Ascending aorta (tissue), 2 donors: ENCODE results near the gene FAM78B. TPM values are rescaled to one million over a fixed set of nuclear protein-coding genes. Genes with fewer than 3 reads are reported as not detected.

Experiments
- DNase-seq, 2 donors: peaks; one replicate each; pipeline ENCODE4 v3.0.0-alpha.2; 2019; ENCODE audit warnings: low spot score in 2 of 2
- H3K27ac ChIP-seq, 2 donors: fragments of 200-600 bp; sonication (generic); one replicate each; pipeline ENCODE4 v1.5.1; 2016 to 2017; ENCODE audit warnings: mild to moderate bottlenecking in 1 of 2
- H3K27me3 ChIP-seq: fragments of 200-600 bp; sonication (generic); one replicate; pipeline ENCODE4 v1.5.1; 2017
- H3K36me3 ChIP-seq, 2 donors: fragments of 200-600 bp; sonication (generic); one replicate each; pipeline ENCODE4 v1.5.1; 2016
- H3K4me1 ChIP-seq, 2 donors: fragments of 200-600 bp; sonication (generic); one replicate each; pipeline ENCODE4 v1.5.1; 2016 to 2017; ENCODE audit warnings: mild to moderate bottlenecking in 1 of 2
- H3K4me3 ChIP-seq, 2 donors: fragments of 200-600 bp; sonication (generic); one replicate each; pipeline ENCODE4 v1.5.1; 2016 to 2017; ENCODE audit warnings: mild to moderate bottlenecking in 1 of 2
- H3K9me3 ChIP-seq, 2 donors: fragments of 200-600 bp; sonication (generic); one replicate each; pipeline ENCODE4 v1.5.1; 2016
- intact Hi-C: fragments of 100-400 bp; cut with DNase I; formaldehyde crosslinking; loops from one replicate; pipeline ENCODE4 v1.15.1; 2023
- total RNA-seq: library from RNA; depleted of rRNA; stranded (reverse); fragments of >200 nt; gene quantifications from one replicate; pipeline ENCODE4 v1.1.0, GENCODE V29; 2016
- TF ChIP-seq, protein P1 (sequence below), 3 experiments: fragments of 200-600 bp in 2 of 3; fragments of 450-650 bp in 1 of 3; sonication (generic) in 2 of 3; IDR thresholded peaks; one replicate each; pipeline ENCODE4 v1.5.1; 2016 to 2019; ENCODE audit warnings: antibody characterized with exemption in 3 of 3, mild to moderate bottlenecking in 1 of 3, moderate library complexity in 1 of 3

The FAM78B gene
- total RNA-seq, 1 donor from 2014 or later: not detected

DNA sequence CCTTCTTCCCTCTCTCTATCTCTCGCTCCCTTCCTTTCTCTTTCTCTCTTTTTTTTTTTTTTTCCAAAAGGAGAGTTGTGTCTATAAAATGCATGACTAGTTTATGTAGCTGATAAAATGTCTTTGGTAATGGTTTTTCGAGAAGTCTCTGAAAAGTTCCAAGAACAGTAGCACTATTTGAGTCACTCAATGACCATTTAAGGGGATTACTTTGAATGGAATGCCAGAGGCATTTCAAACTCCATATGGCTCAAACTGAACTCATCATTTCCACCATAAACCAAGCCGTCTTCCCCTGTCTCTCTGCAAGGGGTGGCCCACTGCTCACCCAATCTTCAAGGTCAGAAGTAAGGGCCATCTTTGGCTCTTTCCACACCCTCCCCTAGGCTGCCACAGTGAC is 93.3 kb downstream of the FAM78B start:
- Histone ChIP-seq H3K9me3 (no peaks in the 10 kb centered on the region), H3K4me1 (no peaks in the 10 kb centered on the region), H3K36me3 (no peaks in the 10 kb centered on the region), H3K27ac (no peak overlapping the region), H3K4me3 (no peak overlapping the region), H3K27me3 (no peaks in the 10 kb centered on the region)
- TF ChIP-seq, protein P1, sequence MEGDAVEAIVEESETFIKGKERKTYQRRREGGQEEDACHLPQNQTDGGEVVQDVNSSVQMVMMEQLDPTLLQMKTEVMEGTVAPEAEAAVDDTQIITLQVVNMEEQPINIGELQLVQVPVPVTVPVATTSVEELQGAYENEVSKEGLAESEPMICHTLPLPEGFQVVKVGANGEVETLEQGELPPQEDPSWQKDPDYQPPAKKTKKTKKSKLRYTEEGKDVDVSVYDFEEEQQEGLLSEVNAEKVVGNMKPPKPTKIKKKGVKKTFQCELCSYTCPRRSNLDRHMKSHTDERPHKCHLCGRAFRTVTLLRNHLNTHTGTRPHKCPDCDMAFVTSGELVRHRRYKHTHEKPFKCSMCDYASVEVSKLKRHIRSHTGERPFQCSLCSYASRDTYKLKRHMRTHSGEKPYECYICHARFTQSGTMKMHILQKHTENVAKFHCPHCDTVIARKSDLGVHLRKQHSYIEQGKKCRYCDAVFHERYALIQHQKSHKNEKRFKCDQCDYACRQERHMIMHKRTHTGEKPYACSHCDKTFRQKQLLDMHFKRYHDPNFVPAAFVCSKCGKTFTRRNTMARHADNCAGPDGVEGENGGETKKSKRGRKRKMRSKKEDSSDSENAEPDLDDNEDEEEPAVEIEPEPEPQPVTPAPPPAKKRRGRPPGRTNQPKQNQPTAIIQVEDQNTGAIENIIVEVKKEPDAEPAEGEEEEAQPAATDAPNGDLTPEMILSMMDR (IDR thresholded peaks at IDR 0.05): no peak
- DNase-seq: no peak
- intact Hi-C loops: no loop called here

DNA sequence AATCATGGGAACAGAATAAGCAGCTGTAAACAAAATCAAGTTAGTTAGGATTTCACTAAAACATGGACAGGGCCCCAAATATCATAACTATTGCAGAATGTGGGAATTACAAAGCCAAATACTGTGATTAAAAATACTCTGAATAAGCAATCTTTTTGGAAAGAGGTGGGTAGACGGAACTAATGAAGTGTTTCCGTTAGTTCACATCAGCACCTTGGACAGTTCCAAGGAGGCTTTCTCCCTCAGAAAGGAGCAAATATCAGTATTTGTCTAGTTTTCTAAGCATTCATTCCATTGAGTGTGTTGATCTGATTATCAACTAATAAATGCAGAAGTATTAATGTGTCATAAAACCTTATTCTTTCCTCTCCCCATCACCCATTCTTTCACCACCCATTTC is 97.4 kb downstream of the FAM78B start:
- H3K36me3 ChIP-seq: no peaks in the 10 kb centered on the region
- DNase-seq: no peak
- no peak overlapping the region for H3K4me3 ChIP-seq
- TF ChIP-seq, protein P1 (IDR thresholded peaks at IDR 0.05): no peak
- intact Hi-C loops: no loop called here
- H3K27ac ChIP-seq: no peak overlapping the region
- no peaks in the 10 kb centered on the region for H3K27me3 ChIP-seq
- no peaks in the 10 kb centered on the region for H3K9me3 ChIP-seq
- H3K4me1 ChIP-seq: no peaks in the 10 kb centered on the region

DNA sequence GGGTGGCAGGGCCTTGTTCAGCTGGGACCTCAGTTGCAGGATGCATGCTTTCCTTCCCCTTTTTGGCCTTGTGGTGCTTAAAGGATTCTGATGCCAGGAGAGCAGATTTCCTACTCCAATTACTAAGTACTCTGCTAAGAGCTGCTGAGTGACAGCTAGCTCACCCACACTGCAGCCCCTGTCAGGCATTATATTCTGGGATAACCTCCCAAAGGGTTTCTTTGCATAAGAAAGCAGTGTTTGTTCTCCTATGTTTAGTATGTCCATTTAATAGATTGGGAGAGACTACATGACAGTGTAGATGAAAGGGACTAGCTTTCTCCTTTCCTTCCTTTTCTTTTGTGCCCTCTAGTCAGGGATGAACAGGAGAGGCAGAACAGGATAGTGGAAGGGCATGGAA is 100.7 kb downstream of the FAM78B start:
- TF ChIP-seq, protein P1 (IDR thresholded peaks at IDR 0.05): no peak
- Histone ChIP-seq H3K9me3 (no peaks in the 10 kb centered on the region), H3K27me3 (no peaks in the 10 kb centered on the region), H3K27ac (no peak overlapping the region), H3K36me3 (no peaks in the 10 kb centered on the region), H3K4me1 (peaks cover 3 to 7% of the 10 kb centered on the region in 2 donors), H3K4me3 (no peak overlapping the region)
- intact Hi-C loops: no loop called here
- no peak for DNase-seq

DNA sequence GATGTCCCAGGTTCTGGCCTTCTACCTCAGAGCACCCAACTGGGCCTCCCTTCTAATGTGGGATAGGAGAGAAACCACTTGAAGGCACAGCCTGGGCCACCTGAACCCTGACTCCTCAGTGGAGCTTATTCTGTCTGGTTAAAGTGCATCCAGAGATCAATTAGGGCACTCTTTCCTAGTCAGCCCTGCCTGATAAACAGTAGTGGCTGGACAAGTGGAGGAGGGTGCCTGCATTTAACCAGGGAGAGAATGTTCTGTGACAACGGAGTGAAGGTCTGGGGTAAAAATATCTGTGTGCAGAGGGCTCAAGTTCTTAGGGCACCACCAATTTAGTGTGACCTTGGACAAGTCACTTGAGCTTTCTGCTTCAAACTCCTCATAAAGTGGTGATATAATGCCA is 101.8 kb downstream of the FAM78B start:
- H3K27ac ChIP-seq: peak overlapping the region in 1 of 2 donors; percentile 42
- TF ChIP-seq, protein P1 (IDR thresholded peaks at IDR 0.05): no peak

DNA sequence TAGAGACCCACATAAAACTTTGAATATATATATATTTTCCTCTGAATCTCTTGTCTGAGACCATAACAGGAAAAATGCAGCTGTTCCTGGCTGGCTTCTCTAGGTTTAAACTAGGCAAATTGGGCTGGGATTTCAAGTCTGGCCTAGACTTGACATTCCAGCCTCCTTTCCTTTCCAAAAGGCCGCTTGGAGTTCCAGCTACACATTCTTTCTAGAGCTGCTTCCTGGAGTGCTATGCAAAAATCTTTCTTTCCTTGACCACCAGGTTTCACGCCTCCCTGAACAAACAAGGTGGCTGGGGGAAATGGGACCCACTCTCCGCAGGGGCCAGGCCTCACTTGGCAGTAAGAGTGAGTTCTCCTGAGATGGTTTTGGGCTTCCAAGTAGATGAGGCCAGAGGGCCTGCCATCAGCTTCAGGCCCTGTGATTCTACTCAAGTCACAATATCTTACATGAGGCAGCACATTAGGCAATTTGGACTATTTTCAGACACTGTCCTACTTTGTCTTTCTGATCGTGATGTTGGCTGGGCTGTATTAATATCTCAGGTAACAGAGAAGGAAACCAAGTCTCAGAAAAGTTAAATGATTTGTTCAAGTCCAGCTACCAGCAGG is 102.4 kb downstream of the FAM78B start:
- intact Hi-C loops: no loop called here
- Histone ChIP-seq H3K27me3 (no peaks in the 10 kb centered on the region), H3K9me3 (no peaks in the 10 kb centered on the region), H3K27ac (peak overlapping the region; percentile 34 to 42), H3K36me3 (no peaks in the 10 kb centered on the region), H3K4me1 (peaks cover 3 to 7% of the 10 kb centered on the region in 2 donors), H3K4me3 (no peak overlapping the region)
- TF ChIP-seq, protein P1 (IDR thresholded peaks at IDR 0.05): no peak
- no peak for DNase-seq

More for the DNA sequence above, 101.8 kb downstream of the FAM78B start:
- intact Hi-C loops: no loop called here
- no peak for DNase-seq
- H3K27me3 ChIP-seq: no peaks in the 10 kb centered on the region
- H3K4me1 ChIP-seq: peaks cover 3 to 7% of the 10 kb centered on the region in 2 donors
- no peak overlapping the region for H3K4me3 ChIP-seq
- H3K9me3 ChIP-seq: no peaks in the 10 kb centered on the region
- H3K36me3 ChIP-seq: no peaks in the 10 kb centered on the region

DNA sequence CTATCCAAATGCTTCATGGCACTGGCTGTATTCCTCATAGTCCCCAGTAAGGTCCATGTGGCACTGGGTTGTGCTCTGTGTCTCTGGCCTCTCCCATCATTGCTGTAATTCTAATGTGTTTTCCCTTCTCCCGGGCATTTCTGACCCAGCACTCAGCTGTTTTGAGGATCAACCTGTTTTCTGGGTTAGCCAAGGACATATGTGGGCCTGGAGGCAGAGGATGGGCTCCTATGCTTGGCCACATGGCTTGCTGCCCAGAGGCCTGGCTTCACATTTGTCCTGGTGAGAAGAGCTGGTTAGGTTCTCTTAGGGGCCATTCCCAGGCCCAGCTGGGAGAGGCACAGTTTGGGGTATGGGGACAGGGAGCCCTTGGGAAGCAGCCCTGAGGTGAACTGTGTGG is 103.1 kb downstream of the FAM78B start:
- Histone ChIP-seq H3K27ac (peak overlapping the region; percentile 34 to 42), H3K9me3 (no peaks in the 10 kb centered on the region), H3K27me3 (no peaks in the 10 kb centered on the region), H3K36me3 (no peaks in the 10 kb centered on the region), H3K4me1 (peaks cover 3 to 7% of the 10 kb centered on the region in 2 donors), H3K4me3 (no peak overlapping the region)
- TF ChIP-seq, protein P1 (IDR thresholded peaks at IDR 0.05): no peak
- no peak for DNase-seq
- intact Hi-C loops: no loop called here
